HG03064 (cell line): Measurements from ENCODE around the gene COL9A3.

Experiments
- ATAC-seq: cut with Tn5 transposase; IDR thresholded peaks from one replicate; pipeline ENCODE4 v1.9.1; 2021; ENCODE audit warnings: low read depth; ENCODE audit not compliant: unreplicated experiment

COL9A3 gene

GRCh38 chr20:62876501-62876901, 59.7 kb downstream of the COL9A3 start:
- ATAC-seq, result no peak

- ATAC-seq, result no peak
Observed at GRCh38 chr20:62876902-62877816, 60.3 kb downstream of the COL9A3 start.

GRCh38 chr20:62878244-62879038, 61.6 kb downstream of the COL9A3 start:
- no peak for ATAC-seq

GRCh38 chr20:62879275-62880146, 62.7 kb downstream of the COL9A3 start:
- ATAC-seq, result no peak

GRCh38 chr20:62880147-62880934, 63.5 kb downstream of the COL9A3 start:
- no peak for ATAC-seq

- no peak for ATAC-seq
Observed at GRCh38 chr20:62880935-62881661, 64.2 kb downstream of the COL9A3 start.

GRCh38 chr20:62881662-62882395, 65.0 kb downstream of the COL9A3 start:
- no peak for ATAC-seq

GRCh38 chr20:62882426-62882825, 65.6 kb downstream of the COL9A3 start:
- ATAC-seq, result no peak

- no peak for ATAC-seq
Observed at GRCh38 chr20:62884556-62884955, 67.7 kb downstream of the COL9A3 start.

GRCh38 chr20:62885046-62885895, 68.4 kb downstream of the COL9A3 start:
- no peak for ATAC-seq

- ATAC-seq, result no peak
Observed at GRCh38 chr20:62885896-62886708, 69.3 kb downstream of the COL9A3 start.

GRCh38 chr20:62886709-62887058, 69.8 kb downstream of the COL9A3 start:
- ATAC-seq, result no peak

GRCh38 chr20:62887152-62887859, 70.5 kb downstream of the COL9A3 start:
- no peak for ATAC-seq

GRCh38 chr20:62887860-62888239, 71.0 kb downstream of the COL9A3 start:
- ATAC-seq, result no peak

- ATAC-seq, result no peak
Observed at GRCh38 chr20:62888406-62888805, 71.6 kb downstream of the COL9A3 start.

GRCh38 chr20:62888910-62889309, 72.1 kb downstream of the COL9A3 start:
- ATAC-seq, result no peak
